HG02870 (cell line): ENCODE results near the gene CLTC.

Source experiments
- ATAC-seq: cut with Tn5 transposase; IDR thresholded peaks from one replicate; pipeline ENCODE4 v1.9.1; 2021; ENCODE audit warnings: mild to moderate bottlenecking, moderate library complexity; ENCODE audit not compliant: unreplicated experiment

Gene CLTC

DNA sequence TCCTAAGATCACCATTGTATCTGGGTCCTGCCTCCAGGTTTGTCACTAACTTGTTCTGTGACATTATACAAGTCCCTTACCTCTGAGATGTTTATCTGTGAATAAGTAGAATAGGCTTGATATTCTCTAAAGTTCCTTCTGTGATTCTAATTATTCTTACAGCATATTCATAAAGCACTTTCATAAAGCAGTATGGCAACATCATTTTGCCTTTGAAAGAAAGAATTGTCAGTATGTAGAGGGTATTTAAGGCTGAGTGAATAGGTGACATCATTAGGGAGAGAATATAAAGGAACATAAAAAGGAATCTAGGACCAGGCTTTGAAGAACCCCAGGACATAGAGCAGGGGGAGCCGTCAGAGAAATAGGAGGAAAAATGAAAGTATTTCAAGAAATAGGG is 103.3 kb downstream of the CLTC start:
- ATAC-seq = no peak

GRCh38 chr17:59723607-59724006 is 103.9 kb downstream of the CLTC start:
- ATAC-seq = no peak

DNA sequence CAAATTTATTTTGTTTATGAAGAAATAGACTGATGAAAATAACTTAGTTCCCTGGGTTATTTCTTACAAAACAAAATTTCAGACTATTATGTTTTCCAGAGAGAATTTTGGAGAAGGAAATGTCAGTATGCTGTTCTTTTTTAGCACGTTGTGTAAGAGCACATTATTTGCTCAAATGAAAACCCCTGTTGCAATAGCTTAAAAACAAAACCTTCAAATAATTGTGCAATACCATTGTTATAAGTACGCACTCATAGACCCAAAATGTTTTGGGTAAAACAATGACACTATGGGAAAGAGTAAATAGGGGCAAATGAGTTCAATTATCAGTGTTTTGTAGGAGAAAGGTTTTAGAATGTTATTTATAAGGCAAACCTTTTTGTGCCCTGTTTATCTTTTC is 106.0 kb downstream of the CLTC start:
- no peak for ATAC-seq

GRCh38 chr17:59727817-59728533 is 108.3 kb downstream of the CLTC start:
- ATAC-seq = no peak

DNA sequence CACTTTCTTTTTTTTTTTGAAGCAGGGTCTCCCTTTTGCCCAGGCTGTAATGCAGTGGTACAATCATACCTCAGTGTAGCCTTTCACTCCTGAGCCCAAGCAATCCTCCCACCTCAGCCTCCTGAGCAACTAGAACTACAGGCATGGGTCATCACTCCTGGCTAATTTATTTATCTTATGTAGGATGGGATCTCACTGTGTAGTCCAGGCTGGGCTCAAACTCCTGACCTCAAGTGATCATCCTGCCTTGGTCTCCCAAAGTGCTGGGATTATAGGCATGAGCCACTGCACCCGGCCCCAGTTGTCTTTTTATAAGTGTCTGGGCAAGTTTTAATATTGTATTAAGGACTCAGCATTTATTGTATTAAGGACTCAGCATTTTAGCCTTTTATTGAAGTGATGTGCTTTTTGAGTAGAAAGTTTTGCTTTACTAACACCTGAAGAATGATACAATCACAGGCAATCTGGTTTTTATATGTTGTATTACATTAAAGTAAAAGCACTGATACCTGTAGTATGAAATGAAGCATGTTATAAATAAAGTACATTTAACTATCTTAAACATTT is 110.7 kb downstream of the CLTC start:
- ATAC-seq = no peak

- ATAC-seq = no peak
Measured at GRCh38 chr17:59733697-59734096, 114.0 kb downstream of the CLTC start.

DNA sequence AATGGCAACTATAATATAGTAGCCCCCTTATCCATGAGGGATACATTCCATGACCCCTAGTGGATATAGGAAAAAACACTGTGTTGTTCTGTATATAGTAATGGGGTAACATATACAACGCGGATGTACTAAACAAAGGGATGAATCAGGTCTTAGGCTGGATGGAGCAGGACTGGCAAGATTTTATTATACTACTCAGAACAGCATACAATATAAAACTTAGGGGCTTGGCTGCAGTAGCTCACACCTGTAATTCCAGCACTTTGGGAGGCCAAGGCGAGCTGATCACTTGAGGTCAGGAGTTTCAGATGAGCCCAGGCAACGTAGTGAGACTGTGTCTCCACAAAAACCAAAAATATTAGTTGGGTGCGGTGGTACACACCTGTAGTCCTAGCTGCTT is 114.5 kb downstream of the CLTC start:
- ATAC-seq = no peak

- no peak for ATAC-seq
Measured at GRCh38 chr17:59737324-59737723, 117.6 kb downstream of the CLTC start.

DNA sequence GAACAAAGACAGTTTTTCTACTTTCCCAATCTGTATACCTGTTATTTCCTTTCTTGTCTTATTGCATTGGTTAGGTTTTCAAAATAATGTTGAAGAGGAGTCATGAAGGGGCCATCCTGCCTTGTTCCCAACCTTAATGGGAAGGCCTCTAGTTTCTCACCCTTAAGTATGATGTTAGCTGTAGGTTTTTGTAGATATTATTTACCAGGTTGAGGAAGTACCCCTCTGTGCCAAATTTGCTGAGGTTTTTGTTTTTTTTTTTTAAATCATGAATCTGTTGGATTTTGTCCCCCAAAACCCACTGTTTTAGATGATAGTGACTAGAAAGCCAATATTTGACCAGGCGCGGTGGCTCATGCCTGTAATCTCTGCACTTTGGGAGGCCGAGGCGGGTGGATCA is 124.1 kb downstream of the CLTC start:
- ATAC-seq = no peak

- no peak for ATAC-seq
Measured at GRCh38 chr17:59745040-59745439, 125.3 kb downstream of the CLTC start.
